Measurements from ENCODE around the gene VMO1. TPM values are rescaled to one million over a fixed set of nuclear protein-coding genes. Genes with fewer than 3 reads are reported as not detected.

The VMO1 gene
- total RNA-seq, 1 experiment from 2014 or later, result not detected

DNA sequence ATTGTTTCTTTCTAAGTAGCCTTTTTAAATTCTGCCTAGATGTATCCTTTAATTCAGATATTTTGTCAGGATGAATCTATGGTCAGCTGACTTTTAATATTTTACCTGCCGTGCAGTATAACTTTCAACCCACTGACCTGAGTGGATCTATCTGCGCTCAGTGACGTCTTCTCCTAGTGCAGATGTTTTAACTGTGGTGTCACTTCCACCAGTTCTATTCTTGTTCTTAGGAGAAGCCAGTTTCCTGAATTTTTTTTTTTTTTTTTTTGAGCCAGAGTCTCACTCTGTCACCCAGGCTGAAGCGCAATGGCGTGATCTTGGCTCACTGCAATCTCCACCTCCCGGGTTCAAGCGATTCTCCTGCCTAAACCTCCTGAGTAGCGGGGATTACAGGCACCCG is 19.4 kb downstream of the VMO1 start:
- Mint-ChIP-seq H3K27me3 (ENCODE audit: low read depth) (peaks cover 8% of the 10 kb centered on the region), H3K4me1 (no peaks in the 10 kb centered on the region), H3K9me3 (no peaks in the 10 kb centered on the region), H3K36me3 (ENCODE audit: insufficient read depth in 1 of 3, low read depth in 3 of 3) (no peaks in the 10 kb centered on the region), H3K27ac (no peak overlapping the region), H3K4me3 (no peak overlapping the region)
- Histone ChIP-seq H3T11ph (ENCODE audit: low read length) (no peak overlapping the region), H3K9me3 (ENCODE audit: control insufficient read depth, low read depth, low read length) (no peaks in the 10 kb centered on the region), H2BK15ac (ENCODE audit: low read depth, low read length) (no peak overlapping the region), H3K9ac (ENCODE audit: extremely low read depth, insufficient read length, low read length) (no peak overlapping the region), H2BK12ac (ENCODE audit: insufficient read length, low read depth, low read length) (no peak overlapping the region), H4K20me1 (ENCODE audit: control insufficient read depth, insufficient read depth, insufficient read length) (no peaks in the 10 kb centered on the region), H3K23me2 (ENCODE audit: insufficient read length, low read depth, low read length, poor library complexity, severe bottlenecking) (no peaks in the 10 kb centered on the region), H4K5ac (ENCODE audit: insufficient read length, low read depth, low read length) (no peak overlapping the region), H2AFZ (ENCODE audit: low read length) (no peak overlapping the region), H3K18ac (ENCODE audit: insufficient read length, low read depth, low read length) (no peak overlapping the region), H3K27me3 (ENCODE audit: insufficient read depth, low read length) (no peaks in the 10 kb centered on the region), H3K23ac (ENCODE audit: insufficient read length, low read depth, low read length) (no peak overlapping the region), H3K4me1 (ENCODE audit: insufficient read depth, low read length) (no peaks in the 10 kb centered on the region), H4K91ac (ENCODE audit: insufficient read length, low read depth, low read length) (no peak overlapping the region), H3K79me2 (ENCODE audit: insufficient read depth, low read length) (no peaks in the 10 kb centered on the region), H3K4ac (ENCODE audit: low read depth, low read length) (no peak overlapping the region), H3K27ac (ENCODE audit: insufficient read length, low read depth, low read length) (no peak overlapping the region), H2BK120ac (ENCODE audit: low read depth, low read length, poor library complexity, severe bottlenecking) (no peak overlapping the region), H3K79me1 (ENCODE audit: insufficient read depth, low read depth, low read length, poor library complexity, severe bottlenecking) (no peaks in the 10 kb centered on the region), H3K56ac (ENCODE audit: insufficient read length, low read depth, low read length) (no peak overlapping the region), H2BK20ac (ENCODE audit: low read depth, low read length, poor library complexity, severe bottlenecking) (no peak overlapping the region), H2AK5ac (ENCODE audit: insufficient read length, low read length) (no peak overlapping the region), H3K14ac (ENCODE audit: insufficient read depth, low read length) (no peak overlapping the region), H4K8ac (replicated peaks; ENCODE audit: insufficient read length, low read depth, low read length) (no peak overlapping the region), H3K4me2 (ENCODE audit: insufficient read depth, insufficient read length, low read length) (no peak overlapping the region), H2BK5ac (ENCODE audit: insufficient read length, low read length) (no peak overlapping the region)
- TF ChIP-seq, protein P1, sequence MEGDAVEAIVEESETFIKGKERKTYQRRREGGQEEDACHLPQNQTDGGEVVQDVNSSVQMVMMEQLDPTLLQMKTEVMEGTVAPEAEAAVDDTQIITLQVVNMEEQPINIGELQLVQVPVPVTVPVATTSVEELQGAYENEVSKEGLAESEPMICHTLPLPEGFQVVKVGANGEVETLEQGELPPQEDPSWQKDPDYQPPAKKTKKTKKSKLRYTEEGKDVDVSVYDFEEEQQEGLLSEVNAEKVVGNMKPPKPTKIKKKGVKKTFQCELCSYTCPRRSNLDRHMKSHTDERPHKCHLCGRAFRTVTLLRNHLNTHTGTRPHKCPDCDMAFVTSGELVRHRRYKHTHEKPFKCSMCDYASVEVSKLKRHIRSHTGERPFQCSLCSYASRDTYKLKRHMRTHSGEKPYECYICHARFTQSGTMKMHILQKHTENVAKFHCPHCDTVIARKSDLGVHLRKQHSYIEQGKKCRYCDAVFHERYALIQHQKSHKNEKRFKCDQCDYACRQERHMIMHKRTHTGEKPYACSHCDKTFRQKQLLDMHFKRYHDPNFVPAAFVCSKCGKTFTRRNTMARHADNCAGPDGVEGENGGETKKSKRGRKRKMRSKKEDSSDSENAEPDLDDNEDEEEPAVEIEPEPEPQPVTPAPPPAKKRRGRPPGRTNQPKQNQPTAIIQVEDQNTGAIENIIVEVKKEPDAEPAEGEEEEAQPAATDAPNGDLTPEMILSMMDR (conservative IDR thresholded peaks at IDR 0.05), result no peak
- WGBS (ENCODE audit: extremely low coverage, insufficient read length, low lambda C conversion rate), result no CpG with 5 or more reads among the region's 9 CpGs
- DNase-seq, result no peak
